IMR-90 (cell line): ENCODE measurements around the gene CAGE1. TPM values are rescaled to one million over a fixed set of nuclear protein-coding genes. Genes with fewer than 3 reads are reported as not detected.

Experiments used
- ATAC-seq: fragments of 200-7000 bp; cut with Tn5 transposase; 2 replicates; pipeline ENCODE4 v1.9.1; 2020; ENCODE audit warnings: low read depth, mild to moderate bottlenecking, moderate library complexity
- BruUV-seq: library from RNA; stranded (reverse); fragments of 400-500 nt; replicated peaks from 2 replicates; lab custom pipeline; 2021; lab: Mats Ljungman, UMichigan
- CTCF ChIA-PET: fragments of 300-600 bp; formaldehyde crosslinking; extraction: SDS; loops from one replicate; lab custom pipeline; 2021; ENCODE audit warnings: antibody characterized with exemption; lab: Yijun Ruan, JAX
- POLR2A ChIA-PET: fragments of 300-600 bp; sonication (Branson Sonifier 250); formaldehyde crosslinking; loops from one replicate; lab custom pipeline; 2022; ENCODE audit warnings: antibody characterized with exemption; ENCODE audit not compliant: unreplicated experiment; lab: Charles Lee
- DNase-seq: peaks from one replicate; pipeline ENCODE4 v3.0.0; 2013
- H2AFZ ChIP-seq: replicated peaks from 2 replicates; pipeline ENCODE3; 2013; ENCODE audit warnings: low read length, mild to moderate bottlenecking; ENCODE audit not compliant: poor library complexity
- H2AK5ac ChIP-seq: 2 replicates; pipeline ENCODE4 v1.6.1; 2013; ENCODE audit warnings: low read depth, low read length, inconsistent platforms
- H2AK9ac ChIP-seq: replicated peaks from 2 replicates; pipeline ENCODE3; 2013; ENCODE audit warnings: mild to moderate bottlenecking, low read depth, low read length, moderate library complexity; ENCODE audit not compliant: poor library complexity
- H2BK120ac ChIP-seq: 2 replicates; pipeline ENCODE4 v1.6.1; 2013; ENCODE audit warnings: low read depth, low read length, inconsistent platforms
- H2BK15ac ChIP-seq: 3 replicates; pipeline ENCODE4 v1.6.1; 2013; ENCODE audit warnings: low read depth, low read length, inconsistent platforms
- H2BK20ac ChIP-seq: 2 replicates; pipeline ENCODE4 v1.6.1; 2013; ENCODE audit warnings: low read depth, mild to moderate bottlenecking, inconsistent platforms, low read length, moderate library complexity
- H2BK5ac ChIP-seq: 2 replicates; pipeline ENCODE4 v1.6.1; 2013; ENCODE audit warnings: mild to moderate bottlenecking, low read depth, low read length, inconsistent platforms; ENCODE audit not compliant: poor library complexity, severe bottlenecking
- H3K14ac ChIP-seq: replicated peaks from 2 replicates; pipeline ENCODE4 v1.6.1; 2013; ENCODE audit warnings: low read depth, low read length, inconsistent platforms
- H3K18ac ChIP-seq: 2 replicates; pipeline ENCODE4 v1.6.1; 2013; ENCODE audit warnings: low read depth, low read length, control low read depth
- H3K23ac ChIP-seq: 2 replicates; pipeline ENCODE4 v1.6.1; 2013; ENCODE audit warnings: low read depth, low read length, inconsistent platforms
- H3K27ac ChIP-seq: 2 replicates; pipeline ENCODE4 v1.5.1; 2013; ENCODE audit warnings: mild to moderate bottlenecking, control low read depth, low read length; ENCODE audit not compliant: insufficient read depth
- H3K27me3 ChIP-seq: 2 replicates; pipeline ENCODE4 v1.6.1; 2013; ENCODE audit warnings: low read length; ENCODE audit not compliant: control insufficient read depth, insufficient read depth
- H3K36me3 ChIP-seq: 2 replicates; pipeline ENCODE4 v1.6.1; 2013; ENCODE audit warnings: low read length, mixed read lengths; ENCODE audit not compliant: control insufficient read depth, insufficient read depth
- H3K4ac ChIP-seq: 2 replicates; pipeline ENCODE4 v1.6.1; 2013; ENCODE audit warnings: low read depth, low read length, inconsistent platforms
- H3K4me1 ChIP-seq: 2 replicates; pipeline ENCODE4 v1.6.1; 2013; ENCODE audit warnings: low read length, mixed read lengths; ENCODE audit not compliant: control insufficient read depth, insufficient read depth
- H3K4me2 ChIP-seq: 2 replicates; pipeline ENCODE4 v1.6.1; 2013; ENCODE audit warnings: low read depth, mild to moderate bottlenecking, control low read depth, low read length, moderate library complexity
- H3K4me3 ChIP-seq: 2 replicates; pipeline ENCODE4 v1.5.1; 2013; ENCODE audit warnings: low read depth, mild to moderate bottlenecking, control low read depth, low read length, moderate library complexity; ENCODE audit not compliant: insufficient read depth
- H3K56ac ChIP-seq: 2 replicates; pipeline ENCODE4 v1.6.1; 2013; ENCODE audit warnings: low read length, inconsistent platforms; ENCODE audit not compliant: insufficient read depth; ENCODE audit errors: extremely low read depth
- H3K79me1 ChIP-seq, 2 experiments: 2 replicates each; pipeline ENCODE4 v1.6.1; 2013; ENCODE audit warnings: low read length in 2 of 2, inconsistent platforms in 1 of 2, low read depth in 1 of 2
- H3K9ac ChIP-seq: 2 replicates; pipeline ENCODE4 v1.6.1; 2013; ENCODE audit warnings: low read depth, low read length, control low read depth
- H3K9me1 ChIP-seq: 2 replicates; pipeline ENCODE4 v1.6.1; 2013; ENCODE audit warnings: low read length, inconsistent platforms; ENCODE audit not compliant: insufficient read depth
- H3K9me3 ChIP-seq: 2 replicates; pipeline ENCODE4 v1.6.1; 2013; ENCODE audit warnings: low read length; ENCODE audit not compliant: control insufficient read depth, insufficient read depth
- H4K20me1 ChIP-seq: 2 replicates; pipeline ENCODE4 v1.6.1; 2013; ENCODE audit warnings: low read length, inconsistent platforms; ENCODE audit not compliant: insufficient read depth
- H4K5ac ChIP-seq: 2 replicates; pipeline ENCODE4 v1.6.1; 2013; ENCODE audit warnings: mild to moderate bottlenecking, low read depth, low read length, control low read depth
- H4K8ac ChIP-seq, 2 experiments: 2 replicates each; pipeline ENCODE4 v1.6.1; 2013; ENCODE audit warnings: low read depth in 2 of 2, low read length in 2 of 2, control low read depth in 1 of 2, inconsistent platforms in 1 of 2
- H4K91ac ChIP-seq: 2 replicates; pipeline ENCODE4 v1.6.1; 2013; ENCODE audit warnings: low read depth, low read length, inconsistent platforms; ENCODE audit not compliant: insufficient read depth
- BHLHE40 ChIP-seq: fragments of 150-350 bp; IDR thresholded peaks from 2 replicates; pipeline ENCODE4 v1.6.1; 2016; ENCODE audit warnings: mild to moderate bottlenecking, low read depth, low read length
- CEBPB ChIP-seq: IDR thresholded peaks from 2 replicates; pipeline ENCODE4 v1.6.1; 2012; ENCODE audit warnings: low read depth, low read length, improper control_type of control experiment
- CHD1 ChIP-seq: IDR thresholded peaks from 2 replicates; pipeline ENCODE4 v1.6.1; 2012; ENCODE audit warnings: low read depth, low read length, improper control_type of control experiment
- CTCF ChIP-seq: conservative IDR thresholded peaks from 2 replicates; pipeline ENCODE4 v1.5.1; 2012; ENCODE audit warnings: mild to moderate bottlenecking, low read depth, low read length, improper control_type of control experiment
- FOS ChIP-seq: fragments of 150-350 bp; IDR thresholded peaks from 2 replicates; pipeline ENCODE4 v1.6.1; 2016; ENCODE audit warnings: low read depth, low read length
- MAZ ChIP-seq: IDR thresholded peaks from 2 replicates; pipeline ENCODE4 v1.6.1; 2012; ENCODE audit warnings: low read depth, mild to moderate bottlenecking, low read length, improper control_type of control experiment, moderate library complexity, borderline replicate concordance
- NFE2L2 ChIP-seq: fragments of 150-350 bp; IDR thresholded peaks from 2 replicates; pipeline ENCODE4 v1.6.1; 2016; ENCODE audit warnings: low read depth, mild to moderate bottlenecking, low read length
- RFX5 ChIP-seq: IDR thresholded peaks from 2 replicates; pipeline ENCODE4 v1.8.0; 2012; ENCODE audit warnings: low read depth, mild to moderate bottlenecking, low read length, moderate library complexity
- SMC3 ChIP-seq: fragments of 150-350 bp; IDR thresholded peaks from 2 replicates; pipeline ENCODE4 v1.6.1; 2016; ENCODE audit warnings: low read depth, mild to moderate bottlenecking, antibody characterized with exemption, low read length, moderate library complexity
- USF2 ChIP-seq: fragments of 150-350 bp; IDR thresholded peaks from 2 replicates; pipeline ENCODE4 v1.6.1; 2017; ENCODE audit warnings: mild to moderate bottlenecking, antibody characterized with exemption, low read length, low read depth
- WGBS, 2 experiments: methylation state at CpG; one replicate each; pipeline versions ENCODE4 v1.1.5 to v1.1.7; 2013; ENCODE audit warnings: missing lambda C conversion rate in 2 of 2; ENCODE audit not compliant: insufficient read length in 1 of 2; ENCODE audit errors: extremely low coverage in 2 of 2; 5-methylcytosine and 5-hydroxymethylcytosine counted together
- dilution Hi-C: fragments of 300-500 bp; cut with HindIII; formaldehyde crosslinking; loops from one replicate; pipeline ENCODE4 v1.14.3; 2018; ENCODE audit warnings: low sequenced_read_pairs; ENCODE audit not compliant: unreplicated experiment
- in situ Hi-C: fragments of 300-500 bp; cut with MboI; formaldehyde crosslinking; loops from 3 replicates; pipeline ENCODE4 v1.14.3; 2019; ENCODE audit warnings: low sequenced_read_pairs, inconsistent platforms, mixed read lengths
- intact Hi-C: fragments of 100-400 bp; cut with micrococcal nuclease; formaldehyde crosslinking; loops from 2 replicates; pipeline ENCODE4 v1.10.0; 2022
- polyA plus RNA-seq, 3 experiments: library from polyadenylated mRNA; depleted of rRNA; stranded (reverse); fragments of >200 nt; gene quantifications; 2 replicates each; pipeline ENCODE4 v1.2.3, GENCODE V29; 2012; ENCODE audit warnings: low replicate concordance in 1 of 3
- total RNA-seq: library from RNA; depleted of rRNA; stranded (reverse); fragments of >200 nt; gene quantifications from 2 replicates; pipeline ENCODE4 v1.2.3, GENCODE V29; 2012

The CAGE1 gene
- total and polyA plus RNA-seq, 2 of the 4 experiments (the other 2 are of a cell fraction), result not detected

DNA sequence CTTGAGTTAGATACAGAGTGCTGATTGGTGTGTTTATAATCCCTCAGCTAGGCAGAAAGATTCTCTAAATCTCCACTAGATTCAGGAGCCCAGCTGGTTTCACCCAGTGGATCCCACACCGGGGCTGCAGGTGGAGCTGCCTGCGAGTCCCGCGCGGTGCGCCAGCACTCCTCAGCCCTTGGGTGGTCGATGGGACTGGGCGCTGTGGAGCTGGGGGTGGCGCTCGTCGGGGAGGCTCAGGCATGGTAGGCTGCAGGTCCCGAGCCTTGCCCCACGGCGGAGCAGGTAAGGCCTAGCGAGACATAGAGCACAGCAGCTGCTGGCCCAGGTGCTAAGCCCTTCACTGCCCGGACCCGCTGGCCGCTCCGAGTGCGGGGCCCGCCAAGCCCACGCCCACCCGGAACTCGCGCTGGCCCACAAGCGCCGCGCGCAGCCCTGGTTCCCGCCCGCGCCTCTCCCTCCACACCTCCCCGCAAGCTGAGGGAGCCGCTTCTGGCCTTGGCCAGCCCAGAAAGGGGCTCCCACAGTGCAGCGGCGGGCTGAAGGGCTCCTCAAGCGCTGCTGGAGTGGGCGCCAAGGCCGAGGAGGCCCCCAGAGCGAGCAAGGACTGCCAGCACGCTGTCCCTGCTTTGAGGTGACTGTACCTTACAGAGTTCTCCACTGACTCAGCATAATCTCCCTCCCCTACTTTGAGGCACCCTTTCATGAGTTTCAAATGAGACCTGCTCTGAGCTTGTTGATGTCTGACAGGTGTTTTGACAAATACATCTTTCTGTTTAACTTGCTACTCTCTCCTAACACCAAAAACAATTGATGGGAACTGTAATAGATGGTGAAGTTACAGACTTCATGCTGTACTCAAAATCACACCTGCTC lies 72.6 kb downstream of the CAGE1 start:
- H3K9me1 ChIP-seq, result no peaks in the 10 kb centered on the region
- H3K36me3 ChIP-seq, result no peaks in the 10 kb centered on the region
- no peak overlapping the region for H4K8ac ChIP-seq
- H2AK5ac ChIP-seq, result no peak overlapping the region
- H4K91ac ChIP-seq, result no peak overlapping the region
- no peak overlapping the region for H4K5ac ChIP-seq
- peaks cover 4% of the 10 kb centered on the region; the same call in 1 of the 2 replicates for H4K20me1 ChIP-seq
- ATAC-seq (no peak), DNase-seq (no peak)
- no peak overlapping the region for H3K18ac ChIP-seq
- H2AK9ac ChIP-seq, result no peak overlapping the region
- intact Hi-C loops (no loop called here), dilution Hi-C loops (no loop called here), in situ Hi-C loops (no loop called here)
- H3K4me3 ChIP-seq, result no peak overlapping the region
- no peak overlapping the region for H3K23ac ChIP-seq
- no peak overlapping the region for H3K4ac ChIP-seq
- POLR2A ChIA-PET, result no interaction called here
- TF ChIP-seq CTCF, result no peak
- no peak for TF ChIP-seq NFE2L2
- TF ChIP-seq MAZ, result no peak
- TF ChIP-seq CHD1, result no peak
- TF ChIP-seq BHLHE40, result no peak
- no peak for TF ChIP-seq FOS
- TF ChIP-seq SMC3, result no peak
- no peak for TF ChIP-seq CEBPB
- TF ChIP-seq RFX5, result no peak
- no peak for TF ChIP-seq USF2
- H3K14ac ChIP-seq, result no peak overlapping the region
- no peaks in the 10 kb centered on the region for H3K9me3 ChIP-seq
- no peak overlapping the region for H3K56ac ChIP-seq
- CTCF ChIA-PET, result no interaction called here
- H3K4me1 ChIP-seq, result no peaks in the 10 kb centered on the region
- H2BK20ac ChIP-seq, result no peak overlapping the region
- H3K27me3 ChIP-seq, result no peaks in the 10 kb centered on the region
- no peak overlapping the region for H2BK120ac ChIP-seq
- H3K79me1 ChIP-seq, result peaks cover 0 to 3% of the 10 kb centered on the region in 2 experiments; a peak in 1 of 4 replicates
- H2AFZ ChIP-seq, result no peak overlapping the region
- 99% methylated on average over 14 of the region's 41 CpGs; no CpG with 5 or more reads in 1 of the 2 experiments for WGBS, 2 experiments
- no peak overlapping the region for H3K9ac ChIP-seq
- no peak overlapping the region for H3K4me2 ChIP-seq
- H3K27ac ChIP-seq, result no peak overlapping the region
- H2BK15ac ChIP-seq, result no peak overlapping the region
- no TSS peak for BruUV-seq
- no peak overlapping the region for H2BK5ac ChIP-seq
